HepG2 (cell line): Measurements from ENCODE around the gene FMOD. TPM values are rescaled to one million over a fixed set of nuclear protein-coding genes. Genes with fewer than 3 reads are reported as not detected.

Source experiments
- ATF1 ChIP-seq: IDR thresholded peaks from 2 replicates; pipeline ENCODE4 v1.6.1; 2016; ENCODE audit warnings: mild to moderate bottlenecking, control low read depth
- CEBPB ChIP-seq: IDR thresholded peaks from 2 replicates; pipeline ENCODE4 v1.6.1; 2011; ENCODE audit warnings: low read depth, low read length, improper control_type of control experiment, borderline replicate concordance
- CENPBD1 ChIP-seq: sonication (generic); formaldehyde crosslinking; IDR thresholded peaks from 2 replicates; pipeline ENCODE4 v1.8.0; 2022; ENCODE audit warnings: missing genetic modification reagents, low read depth, mild to moderate bottlenecking, borderline replicate concordance
- DZIP1 ChIP-seq: sonication (generic); formaldehyde crosslinking; IDR thresholded peaks from 2 replicates; pipeline ENCODE4 v1.5.0; 2020; ENCODE audit warnings: mild to moderate bottlenecking, missing genetic modification reagents
- GLI4 ChIP-seq: sonication (generic); formaldehyde crosslinking; IDR thresholded peaks from 2 replicates; pipeline ENCODE4 v1.5.1; 2020; ENCODE audit warnings: missing genetic modification reagents, mild to moderate bottlenecking, moderate library complexity, borderline replicate concordance
- HDAC2 ChIP-seq: sonication (generic); formaldehyde crosslinking; IDR thresholded peaks from 2 replicates; pipeline ENCODE4 v1.4.0; 2020; ENCODE audit warnings: missing genetic modification reagents
- JDP2 ChIP-seq: sonication (generic); formaldehyde crosslinking; IDR thresholded peaks from 2 replicates; pipeline ENCODE4 v1.8.1; 2022; ENCODE audit warnings: missing genetic modification reagents, borderline replicate concordance
- KMT2A ChIP-seq: sonication (generic); formaldehyde crosslinking; IDR thresholded peaks from 2 replicates; pipeline ENCODE4 v1.4.0; 2020; ENCODE audit warnings: missing genetic modification reagents
- PATZ1 ChIP-seq: sonication (generic); formaldehyde crosslinking; IDR thresholded peaks from 2 replicates; pipeline ENCODE4 v1.4.0; 2020; ENCODE audit warnings: missing genetic modification reagents
- PAWR ChIP-seq: sonication (generic); formaldehyde crosslinking; IDR thresholded peaks from 2 replicates; pipeline ENCODE4 v1.4.0; 2020; ENCODE audit warnings: missing genetic modification reagents, mild to moderate bottlenecking, borderline replicate concordance
- POGK ChIP-seq: sonication (generic); formaldehyde crosslinking; conservative IDR thresholded peaks from 2 replicates; pipeline ENCODE4 v1.8.0; 2022; ENCODE audit warnings: mild to moderate bottlenecking, moderate library complexity, missing genetic modification reagents
- TRAFD1 ChIP-seq: sonication (generic); formaldehyde crosslinking; IDR thresholded peaks from 2 replicates; pipeline ENCODE4 v1.5.1; 2020; ENCODE audit warnings: missing genetic modification reagents, mild to moderate bottlenecking, borderline replicate concordance
- ZFP91 ChIP-seq: sonication (generic); formaldehyde crosslinking; IDR thresholded peaks from 2 replicates; pipeline ENCODE4 v1.9.0; 2022; ENCODE audit warnings: missing genetic modification reagents, mild to moderate bottlenecking, borderline replicate concordance
- ZNF24 ChIP-seq: fragments of 450-650 bp; IDR thresholded peaks from 2 replicates; pipeline ENCODE4 v1.6.1; 2017; ENCODE audit warnings: antibody characterized with exemption, mild to moderate bottlenecking
- ZNF577 ChIP-seq: sonication (generic); formaldehyde crosslinking; IDR thresholded peaks from 2 replicates; pipeline ENCODE4 v1.4.0; 2020; ENCODE audit warnings: mild to moderate bottlenecking, low read depth, missing genetic modification reagents, borderline replicate concordance
- ZNF780A ChIP-seq: sonication (generic); formaldehyde crosslinking; IDR thresholded peaks from 2 replicates; pipeline ENCODE4 v1.8.0; 2022; ENCODE audit warnings: mild to moderate bottlenecking, missing genetic modification reagents, moderate library complexity
- ZNF816 ChIP-seq: sonication (generic); formaldehyde crosslinking; IDR thresholded peaks from 2 replicates; pipeline ENCODE4 v1.8.0; 2022; ENCODE audit warnings: missing genetic modification reagents, mild to moderate bottlenecking, borderline replicate concordance
- polyA plus RNA-seq, 8 experiments: library from polyadenylated mRNA; depleted of rRNA in 3 of 8; stranded (reverse) in 7 of 8; unstranded in 1 of 8; fragments of >200 nt; fragmentation: Illumina TruSeq in 4 of 8; extraction: Trizol in 4 of 8; gene quantifications; 2 replicates each; pipeline versions ENCODE4 v1.2.1 to v1.2.3, GENCODE V29; 2011 to 2016; ENCODE audit warnings: low read depth in 4 of 8, missing spikeins in 1 of 8, mixed read lengths in 1 of 8; ENCODE audit not compliant: insufficient read depth in 1 of 8
- total RNA-seq, 5 experiments: library from RNA; depleted of rRNA; stranded (reverse); fragments of >200 nt; fragmentation: Illumina TruSeq; extraction: Trizol; gene quantifications; 2 replicates each; pipeline ENCODE4 v1.2.3, GENCODE V29; 2016; ENCODE audit warnings: low read depth in 1 of 5

Gene FMOD
- total and polyA plus RNA-seq, 2 of the 13 experiments (the other 11 are each of a cell fraction or from before 2014, with no cell fraction given): 0.08 TPM; not detected in 1

- TF ChIP-seq ZFP91 (CRISPR knock-in tag): peak; percentile 31; the same call in 1 of the 2 replicates
- TF ChIP-seq PATZ1: no peak
- TF ChIP-seq CEBPB: no peak
- peak; percentile 49; the same call in 1 of the 2 replicates for TF ChIP-seq TRAFD1 (CRISPR knock-in tag)
- no peak for TF ChIP-seq HDAC2 (CRISPR knock-in tag)
- TF ChIP-seq CENPBD1 (CRISPR knock-in tag): no peak
- TF ChIP-seq ZNF24: no peak
- no peak for TF ChIP-seq ATF1 (CRISPR knock-in tag)
- no peak; the same call in 1 of the 2 replicates for TF ChIP-seq JDP2
- TF ChIP-seq GLI4: 0 out of 2 replicates have a peak, but pooled peaks have one; percentile 70
- TF ChIP-seq KMT2A (CRISPR knock-in tag): no peak
- no peak for TF ChIP-seq DZIP1 (CRISPR knock-in tag)
- no peak for TF ChIP-seq PAWR
- TF ChIP-seq POGK (CRISPR knock-in tag): no peak; the same call in 1 of the 2 replicates
- TF ChIP-seq ZNF780A (CRISPR knock-in tag): peak; percentile 47; the same call in 1 of the 2 replicates
- TF ChIP-seq ZNF816 (CRISPR knock-in tag): no peak
- no peak for TF ChIP-seq ZNF577 (CRISPR knock-in tag)
Measured at GRCh38 chr1:203305809-203306088, 45.2 kb downstream of the FMOD start (continued).
